ENCODE measurements around the gene LRRTM4. TPM values are rescaled to one million over a fixed set of nuclear protein-coding genes. Genes with fewer than 3 reads are reported as not detected.

Gene LRRTM4
- total and polyA plus RNA-seq, 2 experiments from 2014 or later = 8.5 to 15.4 TPM

DNA sequence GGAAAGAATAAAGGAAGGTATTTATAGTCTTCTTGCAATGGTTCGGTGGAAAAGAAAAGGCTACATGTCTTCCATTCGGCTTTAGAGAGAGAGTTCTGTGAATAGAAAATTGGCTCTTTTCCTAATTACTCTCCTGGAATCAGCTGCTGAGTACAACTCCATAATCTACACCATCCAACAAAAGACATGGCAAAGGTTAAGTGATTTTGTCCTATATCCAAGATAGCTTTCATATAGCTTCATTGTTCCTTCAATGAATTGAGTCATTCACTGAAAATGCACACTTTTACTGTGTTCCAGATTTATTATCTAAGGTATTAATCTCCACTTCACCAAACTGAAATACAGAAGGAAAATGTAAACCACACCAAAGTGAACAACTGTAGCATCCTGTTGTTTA is 514.5 kb downstream of the LRRTM4 start:
- Histone ChIP-seq H3K36me3 (no peaks in the 10 kb centered on the region), H3K27me3 (no peaks in the 10 kb centered on the region), H3K27ac (no peak overlapping the region), H3K4me1 (ENCODE audit: low read depth) (no peaks in the 10 kb centered on the region), H3K9me3 (ENCODE audit: low read depth) (no peaks in the 10 kb centered on the region), H3K4me3 (no peak overlapping the region)
- no peak for DNase-seq (ENCODE audit: low read depth in 1 of 2, low spot score in 1 of 2)
- TF ChIP-seq, protein P1, sequence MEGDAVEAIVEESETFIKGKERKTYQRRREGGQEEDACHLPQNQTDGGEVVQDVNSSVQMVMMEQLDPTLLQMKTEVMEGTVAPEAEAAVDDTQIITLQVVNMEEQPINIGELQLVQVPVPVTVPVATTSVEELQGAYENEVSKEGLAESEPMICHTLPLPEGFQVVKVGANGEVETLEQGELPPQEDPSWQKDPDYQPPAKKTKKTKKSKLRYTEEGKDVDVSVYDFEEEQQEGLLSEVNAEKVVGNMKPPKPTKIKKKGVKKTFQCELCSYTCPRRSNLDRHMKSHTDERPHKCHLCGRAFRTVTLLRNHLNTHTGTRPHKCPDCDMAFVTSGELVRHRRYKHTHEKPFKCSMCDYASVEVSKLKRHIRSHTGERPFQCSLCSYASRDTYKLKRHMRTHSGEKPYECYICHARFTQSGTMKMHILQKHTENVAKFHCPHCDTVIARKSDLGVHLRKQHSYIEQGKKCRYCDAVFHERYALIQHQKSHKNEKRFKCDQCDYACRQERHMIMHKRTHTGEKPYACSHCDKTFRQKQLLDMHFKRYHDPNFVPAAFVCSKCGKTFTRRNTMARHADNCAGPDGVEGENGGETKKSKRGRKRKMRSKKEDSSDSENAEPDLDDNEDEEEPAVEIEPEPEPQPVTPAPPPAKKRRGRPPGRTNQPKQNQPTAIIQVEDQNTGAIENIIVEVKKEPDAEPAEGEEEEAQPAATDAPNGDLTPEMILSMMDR (IDR thresholded peaks at IDR 0.05; ENCODE audit: low read depth, low read length) = no peak

GRCh38 chr2:77005522-77005921 is 516.7 kb downstream of the LRRTM4 start:
- Histone ChIP-seq H3K4me1 (ENCODE audit: low read depth) (no peaks in the 10 kb centered on the region), H3K27me3 (no peaks in the 10 kb centered on the region), H3K36me3 (no peaks in the 10 kb centered on the region), H3K27ac (no peak overlapping the region), H3K4me3 (no peak overlapping the region), H3K9me3 (ENCODE audit: low read depth) (no peaks in the 10 kb centered on the region)
- TF ChIP-seq, protein P1 (IDR thresholded peaks at IDR 0.05; ENCODE audit: low read depth, low read length) = no peak
- no peak for DNase-seq (ENCODE audit: low read depth in 1 of 2, low spot score in 1 of 2)

GRCh38 chr2:77001895-77002294 is 520.3 kb downstream of the LRRTM4 start:
- no peaks in the 10 kb centered on the region for H3K36me3 ChIP-seq
- H3K4me3 ChIP-seq = no peak overlapping the region
- no peak overlapping the region for H3K27ac ChIP-seq
- TF ChIP-seq, protein P1 (IDR thresholded peaks at IDR 0.05; ENCODE audit: low read depth, low read length) = no peak
- no peaks in the 10 kb centered on the region for H3K27me3 ChIP-seq
- no peaks in the 10 kb centered on the region for H3K9me3 ChIP-seq (ENCODE audit: low read depth)
- DNase-seq (ENCODE audit: low read depth in 1 of 2, low spot score in 1 of 2) = no peak
- no peaks in the 10 kb centered on the region for H3K4me1 ChIP-seq (ENCODE audit: low read depth)

- TF ChIP-seq, protein P1 (IDR thresholded peaks at IDR 0.05; ENCODE audit: low read depth, low read length) = no peak
- Histone ChIP-seq H3K27ac (no peak overlapping the region), H3K4me1 (ENCODE audit: low read depth) (no peaks in the 10 kb centered on the region), H3K9me3 (ENCODE audit: low read depth) (no peaks in the 10 kb centered on the region), H3K4me3 (no peak overlapping the region), H3K36me3 (no peaks in the 10 kb centered on the region), H3K27me3 (no peaks in the 10 kb centered on the region)
- DNase-seq (ENCODE audit: low read depth in 1 of 2, low spot score in 1 of 2) = no peak
These were observed 523.5 kb downstream of the LRRTM4 start for GRCh38 chr2:76998704-76999103.

DNA sequence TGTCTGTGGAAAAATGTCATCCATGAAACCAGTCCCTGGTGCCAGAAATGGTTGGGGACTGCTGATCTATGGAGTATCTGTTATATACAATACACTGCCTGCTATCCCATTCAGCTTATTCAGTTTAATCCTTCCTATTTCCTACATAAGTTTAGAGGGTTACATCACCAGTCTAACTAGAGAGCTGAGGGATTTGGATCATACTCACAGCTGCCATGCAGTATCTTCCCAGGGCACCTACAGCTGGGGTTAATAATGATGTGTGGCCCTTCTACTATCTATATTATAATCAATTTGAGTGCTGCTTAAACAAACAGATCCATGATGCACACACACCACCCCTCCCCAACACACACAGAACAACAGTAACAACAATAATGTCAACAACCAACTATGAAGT is 524.0 kb downstream of the LRRTM4 start:
- no peak for DNase-seq (ENCODE audit: low read depth in 1 of 2, low spot score in 1 of 2)
- Histone ChIP-seq H3K36me3 (no peaks in the 10 kb centered on the region), H3K9me3 (ENCODE audit: low read depth) (no peaks in the 10 kb centered on the region), H3K4me3 (no peak overlapping the region), H3K27me3 (no peaks in the 10 kb centered on the region), H3K4me1 (ENCODE audit: low read depth) (no peaks in the 10 kb centered on the region), H3K27ac (no peak overlapping the region)
- TF ChIP-seq, protein P1 (IDR thresholded peaks at IDR 0.05; ENCODE audit: low read depth, low read length) = no peak

- H3K27ac ChIP-seq = no peak overlapping the region
- TF ChIP-seq, protein P1 (IDR thresholded peaks at IDR 0.05; ENCODE audit: low read depth, low read length) = no peak
- no peaks in the 10 kb centered on the region for H3K36me3 ChIP-seq
- H3K27me3 ChIP-seq = no peaks in the 10 kb centered on the region
- H3K9me3 ChIP-seq (ENCODE audit: low read depth) = no peaks in the 10 kb centered on the region
- DNase-seq (ENCODE audit: low read depth in 1 of 2, low spot score in 1 of 2) = no peak
- no peak overlapping the region for H3K4me3 ChIP-seq
- no peaks in the 10 kb centered on the region for H3K4me1 ChIP-seq (ENCODE audit: low read depth)
These were observed 524.9 kb downstream of the LRRTM4 start for GRCh38 chr2:76997296-76997695.
